IPS-18a (cell line): ENCODE measurements around the gene KRCC1.

Experiments used
- H3K27ac ChIP-seq: one replicate; pipeline ENCODE4 v1.5.1; 2013; ENCODE audit warnings: low read length
- H3K27me3 ChIP-seq: one replicate; pipeline ENCODE4 v1.6.1; 2013; ENCODE audit warnings: mild to moderate bottlenecking, low read length; ENCODE audit not compliant: control insufficient read depth, insufficient read depth
- H3K36me3 ChIP-seq: one replicate; pipeline ENCODE4 v1.6.1; 2013; ENCODE audit warnings: low read depth, low read length; ENCODE audit not compliant: control insufficient read depth
- H3K4me1 ChIP-seq: one replicate; pipeline ENCODE4 v1.6.1; 2013; ENCODE audit warnings: low read depth, low read length; ENCODE audit not compliant: control insufficient read depth
- H3K4me3 ChIP-seq: one replicate; pipeline ENCODE4 v1.5.1; 2013; ENCODE audit warnings: low read length
- H3K9ac ChIP-seq: one replicate; pipeline ENCODE4 v1.6.1; 2013; ENCODE audit warnings: mild to moderate bottlenecking, low read length, moderate library complexity
- H3K9me3 ChIP-seq: one replicate; pipeline ENCODE4 v1.6.1; 2013; ENCODE audit warnings: low read depth, low read length; ENCODE audit not compliant: control insufficient read depth

The KRCC1 gene

DNA sequence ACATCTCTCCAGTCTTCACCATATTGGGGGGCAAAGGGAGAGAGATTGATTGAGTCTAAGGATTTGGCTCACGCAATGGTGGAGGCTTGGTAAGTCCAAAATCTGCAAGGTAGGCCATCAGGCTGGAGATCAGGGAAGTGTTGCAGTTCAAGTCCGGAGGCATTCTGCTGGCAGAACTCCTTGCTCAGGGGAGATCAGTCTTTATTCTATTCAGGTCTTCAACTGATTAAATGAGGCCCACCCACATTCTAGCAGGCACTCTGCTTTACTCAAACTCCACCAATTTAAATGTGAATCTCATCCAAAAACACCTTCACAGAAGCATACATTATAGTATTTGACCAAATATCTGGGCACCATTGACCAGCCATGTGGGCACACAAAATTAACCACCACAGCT lies 33.4 kb upstream of the KRCC1 start:
- H3K4me1 ChIP-seq, result no peaks in the 10 kb centered on the region
- H3K9ac ChIP-seq, result no peak overlapping the region
- no peak overlapping the region for H3K27ac ChIP-seq
- H3K9me3 ChIP-seq, result no peaks in the 10 kb centered on the region
- H3K36me3 ChIP-seq, result no peaks in the 10 kb centered on the region
- H3K4me3 ChIP-seq, result no peak overlapping the region
- H3K27me3 ChIP-seq, result no peaks in the 10 kb centered on the region

DNA sequence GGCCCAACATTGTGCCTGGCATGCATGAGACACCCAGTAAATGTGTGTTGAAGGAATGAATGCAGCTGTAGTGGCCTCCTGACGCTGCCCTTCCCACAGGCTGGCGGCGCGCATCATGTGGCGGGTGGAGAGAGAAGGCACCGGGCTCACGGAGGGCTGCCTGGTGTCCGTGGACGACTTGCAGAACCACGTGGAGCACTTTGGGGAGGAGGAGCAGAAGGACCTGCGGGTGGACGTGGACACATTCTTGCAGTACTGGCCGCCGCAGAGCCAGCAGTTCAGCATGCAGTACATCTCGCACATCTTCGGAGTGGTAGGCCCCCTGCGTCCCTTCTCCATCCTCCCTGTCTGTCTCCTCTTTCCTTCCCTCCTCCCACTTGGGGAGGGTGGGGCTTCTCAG lies 32.2 kb upstream of the KRCC1 start:
- Histone ChIP-seq H3K9ac (no peak overlapping the region), H3K27me3 (no peaks in the 10 kb centered on the region), H3K27ac (no peak overlapping the region), H3K9me3 (no peaks in the 10 kb centered on the region), H3K36me3 (no peaks in the 10 kb centered on the region), H3K4me3 (no peak overlapping the region), H3K4me1 (no peaks in the 10 kb centered on the region)

DNA sequence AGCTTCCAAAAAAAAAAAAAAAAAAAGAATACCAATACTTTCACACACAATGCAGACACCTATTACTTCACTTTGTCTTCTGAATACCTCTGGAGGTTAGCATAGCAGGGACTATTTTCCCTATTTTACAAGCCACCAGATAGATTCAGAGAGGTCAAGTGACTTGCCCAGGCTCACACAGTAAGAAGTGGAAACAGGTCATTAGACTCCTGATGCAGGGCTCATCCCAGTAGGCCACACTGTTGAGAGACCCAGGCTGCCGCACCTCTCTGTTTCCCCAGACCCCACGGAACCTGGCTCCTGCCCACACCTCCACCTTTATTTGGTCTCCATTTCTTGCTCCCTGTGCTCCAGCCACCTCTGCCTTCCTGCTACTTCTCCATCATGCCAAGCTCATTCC lies 31.5 kb upstream of the KRCC1 start:
- no peaks in the 10 kb centered on the region for H3K27me3 ChIP-seq
- H3K4me1 ChIP-seq, result no peaks in the 10 kb centered on the region
- no peaks in the 10 kb centered on the region for H3K9me3 ChIP-seq
- no peaks in the 10 kb centered on the region for H3K36me3 ChIP-seq
- no peak overlapping the region for H3K27ac ChIP-seq
- no peak overlapping the region for H3K9ac ChIP-seq
- H3K4me3 ChIP-seq, result no peak overlapping the region

DNA sequence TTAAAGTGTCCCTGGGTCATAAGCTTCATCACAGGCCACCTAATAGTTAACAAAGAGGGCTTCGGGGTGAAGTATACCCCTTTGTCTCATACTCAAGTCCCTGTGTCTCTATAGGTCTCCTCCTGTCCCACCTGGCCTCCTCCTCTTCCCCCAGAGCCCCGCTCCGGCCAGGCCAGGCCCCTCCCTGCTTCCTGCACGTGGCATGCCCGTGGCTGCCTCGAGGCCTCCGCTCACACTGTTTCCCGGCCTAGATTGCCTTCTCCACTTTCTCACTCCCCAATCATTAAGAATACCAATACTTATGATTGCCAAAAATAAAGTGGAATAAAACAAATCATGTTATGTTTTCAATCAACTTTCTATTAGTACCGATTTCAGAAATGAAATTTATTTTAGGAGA lies 30.8 kb upstream of the KRCC1 start:
- Histone ChIP-seq H3K4me3 (no peak overlapping the region), H3K9me3 (no peaks in the 10 kb centered on the region), H3K36me3 (no peaks in the 10 kb centered on the region), H3K9ac (no peak overlapping the region), H3K27me3 (no peaks in the 10 kb centered on the region), H3K4me1 (no peaks in the 10 kb centered on the region), H3K27ac (no peak overlapping the region)

GRCh38 chr2:88085602-88086001 lies 30.0 kb upstream of the KRCC1 start:
- Histone ChIP-seq H3K36me3 (no peaks in the 10 kb centered on the region), H3K27me3 (no peaks in the 10 kb centered on the region), H3K27ac (no peak overlapping the region), H3K9me3 (no peaks in the 10 kb centered on the region), H3K4me3 (no peak overlapping the region), H3K4me1 (no peaks in the 10 kb centered on the region), H3K9ac (no peak overlapping the region)

GRCh38 chr2:88085099-88085498 lies 29.5 kb upstream of the KRCC1 start:
- no peaks in the 10 kb centered on the region for H3K27me3 ChIP-seq
- no peaks in the 10 kb centered on the region for H3K36me3 ChIP-seq
- no peak overlapping the region for H3K4me3 ChIP-seq
- H3K9ac ChIP-seq, result no peak overlapping the region
- no peaks in the 10 kb centered on the region for H3K9me3 ChIP-seq
- H3K27ac ChIP-seq, result no peak overlapping the region
- no peaks in the 10 kb centered on the region for H3K4me1 ChIP-seq

DNA sequence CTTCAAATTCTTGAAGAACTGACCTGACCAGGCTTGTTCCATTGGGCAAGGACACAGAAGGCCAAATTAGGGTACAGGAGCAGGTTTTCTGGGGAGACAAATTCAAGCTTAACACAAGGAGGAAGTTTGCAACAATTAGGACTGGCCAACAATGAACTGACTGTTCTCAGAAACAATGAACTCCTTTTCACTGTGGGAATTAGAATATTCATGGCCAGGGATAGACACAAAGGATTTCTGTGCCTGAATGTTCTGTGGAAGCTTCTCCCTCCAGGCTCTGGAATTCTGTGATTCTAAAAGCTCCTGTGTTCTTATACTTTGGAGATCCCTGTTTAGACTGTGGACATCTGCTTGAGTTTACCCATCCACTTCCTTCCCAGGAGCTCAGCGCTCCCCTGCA lies 27.2 kb upstream of the KRCC1 start:
- Histone ChIP-seq H3K27ac (no peak overlapping the region), H3K4me1 (no peaks in the 10 kb centered on the region), H3K27me3 (no peaks in the 10 kb centered on the region), H3K9ac (no peak overlapping the region), H3K36me3 (no peaks in the 10 kb centered on the region), H3K4me3 (no peak overlapping the region), H3K9me3 (no peaks in the 10 kb centered on the region)

GRCh38 chr2:88081924-88082608 lies 26.5 kb upstream of the KRCC1 start:
- no peak overlapping the region for H3K4me3 ChIP-seq
- no peaks in the 10 kb centered on the region for H3K27me3 ChIP-seq
- H3K9me3 ChIP-seq, result no peaks in the 10 kb centered on the region
- H3K9ac ChIP-seq, result no peak overlapping the region
- H3K4me1 ChIP-seq, result no peaks in the 10 kb centered on the region
- no peak overlapping the region for H3K27ac ChIP-seq
- H3K36me3 ChIP-seq, result no peaks in the 10 kb centered on the region

DNA sequence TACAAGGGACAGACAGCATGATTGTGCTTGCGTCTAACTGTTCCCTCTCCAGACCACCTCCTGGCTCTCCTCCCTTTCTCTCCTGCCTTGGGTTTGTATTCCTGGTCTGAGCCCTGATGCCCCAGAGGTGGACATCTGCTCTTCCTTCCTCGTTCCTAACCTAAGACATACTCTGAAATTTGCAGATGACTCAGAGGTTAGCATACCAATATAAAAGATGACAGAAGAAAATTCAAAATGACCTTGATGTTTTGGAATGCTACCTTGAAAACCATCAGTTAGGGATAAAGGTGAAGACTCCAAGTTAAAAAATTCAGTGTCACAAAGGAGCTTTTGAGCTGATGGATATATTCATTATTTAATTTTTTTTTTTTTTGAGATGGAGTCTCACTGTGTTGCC lies 25.0 kb upstream of the KRCC1 start:
- no peak overlapping the region for H3K4me3 ChIP-seq
- no peak overlapping the region for H3K27ac ChIP-seq
- H3K4me1 ChIP-seq, result no peaks in the 10 kb centered on the region
- no peaks in the 10 kb centered on the region for H3K9me3 ChIP-seq
- no peaks in the 10 kb centered on the region for H3K27me3 ChIP-seq
- H3K36me3 ChIP-seq, result no peaks in the 10 kb centered on the region
- H3K9ac ChIP-seq, result no peak overlapping the region

DNA sequence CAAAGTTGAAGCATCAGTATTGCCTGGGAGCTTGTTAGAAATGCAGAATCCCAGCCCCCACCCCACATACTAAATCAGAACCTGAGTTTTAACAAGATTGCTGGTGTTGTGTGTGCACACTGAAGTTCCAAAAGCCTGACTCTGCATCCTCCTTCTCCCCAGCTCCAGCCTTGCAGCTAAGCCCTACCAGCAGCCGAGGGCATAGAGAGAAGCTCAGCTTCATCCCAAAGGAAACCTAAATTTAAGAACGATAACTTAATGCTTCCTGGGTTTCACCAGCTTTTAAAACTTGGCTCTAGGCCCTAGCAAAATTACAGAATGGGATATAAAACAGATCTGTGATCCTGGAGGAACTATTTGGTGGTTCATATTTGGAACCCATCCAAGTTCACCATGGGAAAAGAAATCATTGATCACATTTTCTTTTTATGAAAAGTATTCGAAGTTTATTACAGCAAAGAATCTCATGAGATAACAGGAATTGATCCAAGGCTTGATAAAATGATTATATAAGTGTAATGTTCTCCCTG lies 23.1 kb upstream of the KRCC1 start:
- H3K4me3 ChIP-seq, result no peak overlapping the region
- no peak overlapping the region for H3K9ac ChIP-seq
- no peaks in the 10 kb centered on the region for H3K27me3 ChIP-seq
- no peaks in the 10 kb centered on the region for H3K9me3 ChIP-seq
- H3K36me3 ChIP-seq, result no peaks in the 10 kb centered on the region
- H3K27ac ChIP-seq, result no peak overlapping the region
- H3K4me1 ChIP-seq, result no peaks in the 10 kb centered on the region

- no peaks in the 10 kb centered on the region for H3K9me3 ChIP-seq
- no peak overlapping the region for H3K9ac ChIP-seq
- no peaks in the 10 kb centered on the region for H3K4me1 ChIP-seq
These were observed 21.5 kb upstream of the KRCC1 start for GRCh38 chr2:88077080-88077479.

GRCh38 chr2:88074854-88075292 lies 19.3 kb upstream of the KRCC1 start:
- H3K4me1 ChIP-seq, result no peaks in the 10 kb centered on the region
- H3K4me3 ChIP-seq, result no peak overlapping the region
- no peaks in the 10 kb centered on the region for H3K27me3 ChIP-seq
- H3K9ac ChIP-seq, result no peak overlapping the region
- H3K36me3 ChIP-seq, result no peaks in the 10 kb centered on the region
- no peak overlapping the region for H3K27ac ChIP-seq
- no peaks in the 10 kb centered on the region for H3K9me3 ChIP-seq

More at GRCh38 chr2:88077080-88077479, 21.5 kb upstream of the KRCC1 start:
- Histone ChIP-seq H3K27me3 (no peaks in the 10 kb centered on the region), H3K27ac (no peak overlapping the region), H3K4me3 (no peak overlapping the region), H3K36me3 (no peaks in the 10 kb centered on the region)
